Measurements from ENCODE around the gene STRN4. TPM values are rescaled to one million over a fixed set of nuclear protein-coding genes. Genes with fewer than 3 reads are reported as not detected.

STRN4 gene
- polyA plus RNA-seq, 1 donor from 2014 or later = 153 TPM

GRCh38 chr19:46732966-46733689, 13.1 kb downstream of the STRN4 start:
- H4K20me1 ChIP-seq (ENCODE audit: insufficient read depth) = peaks cover 20% of the 10 kb centered on the region
- H3K27me3 ChIP-seq (ENCODE audit: insufficient read depth, low read depth, low read length) = no peaks in the 10 kb centered on the region

GRCh38 chr19:46732172-46732938, 13.9 kb downstream of the STRN4 start:
- Histone ChIP-seq H3K36me3 (ENCODE audit: insufficient read depth, low read length) (peaks cover 6% of the 10 kb centered on the region), H3K9ac (ENCODE audit: low read length) (no peak overlapping the region), H4K20me1 (ENCODE audit: insufficient read depth) (peaks cover 18% of the 10 kb centered on the region), H3K4me2 (ENCODE audit: low read length) (no peak overlapping the region), H3K27me3 (ENCODE audit: insufficient read depth, low read depth, low read length) (no peaks in the 10 kb centered on the region), H3K27ac (ENCODE audit: low read length) (no peak overlapping the region), H3K9me2 (ENCODE audit: insufficient read depth, low read length) (no peaks in the 10 kb centered on the region), H3K9me3 (ENCODE audit: low read length) (no peaks in the 10 kb centered on the region), H2AFZ (ENCODE audit: low read depth, low read length) (no peak overlapping the region), H3K79me2 (replicated peaks; ENCODE audit: insufficient read depth, low read length) (peaks cover 11% of the 10 kb centered on the region), H3K4me3 (ENCODE audit: low read length) (no peak overlapping the region), H3F3A (ENCODE audit: insufficient read depth, low read length, poor library complexity, severe bottlenecking) (no peaks in the 10 kb centered on the region)
- TF ChIP-seq REST (IDR thresholded peaks at IDR 0.05; ENCODE audit: borderline replicate concordance) = no peak
- TF ChIP-seq MXI1 (conservative IDR thresholded peaks at IDR 0.05; ENCODE audit: poor library complexity, severe bottlenecking) = no peak
- TF ChIP-seq SMC3 (conservative IDR thresholded peaks at IDR 0.05; ENCODE audit: poor library complexity) = no peak
- TF ChIP-seq POLR2AphosphoS5 (IDR thresholded peaks at IDR 0.05) = no peak
- TF ChIP-seq CTCF (IDR thresholded peaks at IDR 0.05; ENCODE audit: poor library complexity, severe bottlenecking) = no peak
- TF ChIP-seq EP300 (conservative IDR thresholded peaks at IDR 0.05; ENCODE audit: poor library complexity, severe bottlenecking) = no peak
- no peak for TF ChIP-seq TAF1 (IDR thresholded peaks at IDR 0.05; ENCODE audit: low read depth)
- no peak for TF ChIP-seq EZH2 (IDR thresholded peaks at IDR 0.05; ENCODE audit: borderline replicate concordance, insufficient read depth, low read length, poor library complexity, severe bottlenecking)
- TF ChIP-seq RAD21 (conservative IDR thresholded peaks at IDR 0.05) = no peak

More at GRCh38 chr19:46732966-46733689, 13.1 kb downstream of the STRN4 start:
- Histone ChIP-seq H2AFZ (ENCODE audit: low read depth, low read length) (no peak overlapping the region), H3K9me3 (ENCODE audit: low read length) (no peaks in the 10 kb centered on the region), H3K4me3 (ENCODE audit: low read length) (no peak overlapping the region), H3F3A (ENCODE audit: insufficient read depth, low read length, poor library complexity, severe bottlenecking) (no peaks in the 10 kb centered on the region), H3K79me2 (replicated peaks; ENCODE audit: insufficient read depth, low read length) (peaks cover 12% of the 10 kb centered on the region), H3K9me2 (ENCODE audit: insufficient read depth, low read length) (no peaks in the 10 kb centered on the region), H3K27ac (ENCODE audit: low read length) (no peak overlapping the region), H3K36me3 (ENCODE audit: insufficient read depth, low read length) (peaks cover 6% of the 10 kb centered on the region), H3K4me2 (ENCODE audit: low read length) (no peak overlapping the region), H3K9ac (ENCODE audit: low read length) (no peak overlapping the region)
- TF ChIP-seq EP300 (conservative IDR thresholded peaks at IDR 0.05; ENCODE audit: poor library complexity, severe bottlenecking) (no peak), SMC3 (conservative IDR thresholded peaks at IDR 0.05; ENCODE audit: poor library complexity) (no peak)

Measured in neural cell (in vitro differentiated cells).